ENCODE measurements around the gene NTM. TPM values are rescaled to one million over a fixed set of nuclear protein-coding genes. Genes with fewer than 3 reads are reported as not detected.

The NTM gene
- total and polyA plus RNA-seq, 2 of the 8 experiments (the other 6 are each of a cell fraction or from before 2014, with no cell fraction given): 13.4 to 20.0 TPM

DNA sequence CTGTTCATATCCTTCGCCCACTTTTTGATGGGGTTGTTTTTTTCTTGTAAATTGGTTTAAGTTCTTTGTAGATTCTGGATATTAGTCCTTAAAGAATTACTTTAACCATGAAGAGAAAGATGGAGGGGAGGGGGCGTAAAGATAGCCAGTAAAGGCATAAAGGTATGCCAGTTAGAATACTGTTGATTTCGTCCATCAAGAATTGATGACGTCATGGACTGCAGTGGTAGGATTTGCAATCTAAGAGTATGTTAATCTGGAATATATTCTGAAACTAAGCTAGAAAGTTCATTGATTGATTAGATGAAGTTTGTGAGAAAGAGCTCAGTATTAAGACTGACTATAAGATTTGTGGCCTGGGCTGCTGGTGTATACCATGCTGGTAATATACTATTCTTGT, 856.1 kb downstream of the NTM start (continued):
- TF ChIP-seq, protein P1, sequence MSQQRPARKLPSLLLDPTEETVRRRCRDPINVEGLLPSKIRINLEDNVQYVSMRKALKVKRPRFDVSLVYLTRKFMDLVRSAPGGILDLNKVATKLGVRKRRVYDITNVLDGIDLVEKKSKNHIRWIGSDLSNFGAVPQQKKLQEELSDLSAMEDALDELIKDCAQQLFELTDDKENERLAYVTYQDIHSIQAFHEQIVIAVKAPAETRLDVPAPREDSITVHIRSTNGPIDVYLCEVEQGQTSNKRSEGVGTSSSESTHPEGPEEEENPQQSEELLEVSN (IDR thresholded peaks at IDR 0.05): no peak
- TF ChIP-seq, protein P2, sequence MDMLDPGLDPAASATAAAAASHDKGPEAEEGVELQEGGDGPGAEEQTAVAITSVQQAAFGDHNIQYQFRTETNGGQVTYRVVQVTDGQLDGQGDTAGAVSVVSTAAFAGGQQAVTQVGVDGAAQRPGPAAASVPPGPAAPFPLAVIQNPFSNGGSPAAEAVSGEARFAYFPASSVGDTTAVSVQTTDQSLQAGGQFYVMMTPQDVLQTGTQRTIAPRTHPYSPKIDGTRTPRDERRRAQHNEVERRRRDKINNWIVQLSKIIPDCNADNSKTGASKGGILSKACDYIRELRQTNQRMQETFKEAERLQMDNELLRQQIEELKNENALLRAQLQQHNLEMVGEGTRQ (IDR thresholded peaks at IDR 0.05; ENCODE audit: low read length): no peak
- TF ChIP-seq JUN (IDR thresholded peaks at IDR 0.05; ENCODE audit: low read depth, low read length) (no peak), GABPA (IDR thresholded peaks at IDR 0.05; ENCODE audit: borderline replicate concordance, insufficient read depth, low read length) (no peak), KDM5A (IDR thresholded peaks at IDR 0.05; ENCODE audit: low read length) (no peak)
